Kidney tubule cell (primary cell): ENCODE measurements around the gene SLC22A8.
A peak's percentile ranks its signal among the peaks of the same experiment; 100 is the strongest.
"Not testable (repeated sequence)": the region's sequence is repeated elsewhere in the genome, so short reads cannot be mapped to it uniquely, and the experiment has no call there.

Experiments
- DNase-seq: peaks from one replicate; pipeline ENCODE4 v3.0.0-alpha.2; 2018; ENCODE audit warnings: low spot score

The SLC22A8 gene

DNA sequence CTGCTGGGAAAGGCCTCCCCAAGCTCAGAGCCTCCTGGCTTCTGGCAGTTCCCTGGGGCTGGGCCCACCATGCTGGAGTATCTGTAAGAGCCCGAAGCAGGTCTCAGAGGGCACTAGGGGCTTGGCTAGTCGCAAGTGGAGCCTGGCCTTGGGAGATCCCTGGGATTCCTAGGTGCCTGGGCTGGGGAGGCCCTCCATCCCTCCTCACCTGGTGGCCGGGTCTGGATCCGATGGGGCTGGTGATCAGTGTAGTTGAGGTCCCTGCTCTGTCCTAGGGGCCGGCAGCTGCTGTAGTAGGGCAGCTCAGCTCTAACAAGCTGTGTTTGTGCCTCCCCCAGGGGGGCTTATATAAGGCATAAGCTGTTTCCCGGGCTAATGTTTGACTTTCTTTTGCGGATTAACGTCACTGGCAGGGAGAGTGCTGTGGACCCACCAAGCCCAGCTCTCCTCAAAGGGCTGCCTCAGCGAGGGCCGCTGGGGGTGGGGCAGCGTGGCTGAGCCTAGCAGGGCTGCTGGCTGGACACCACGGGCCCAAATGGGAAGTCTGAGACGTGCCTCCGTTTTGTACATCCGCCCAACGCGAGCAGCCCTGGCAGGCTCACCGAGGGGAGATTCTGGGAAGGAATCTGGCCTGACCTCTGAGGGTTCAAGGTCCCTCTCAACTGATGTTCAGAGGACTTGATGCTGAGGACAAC lies at the start of gene SLC22A8:
Gene SLC22A8, minus strand, starts transcription at position 321 of the 695 bp plus-strand sequence. CDS start 883 bp downstream, outside the sequence.
- no peak for DNase-seq

DNA sequence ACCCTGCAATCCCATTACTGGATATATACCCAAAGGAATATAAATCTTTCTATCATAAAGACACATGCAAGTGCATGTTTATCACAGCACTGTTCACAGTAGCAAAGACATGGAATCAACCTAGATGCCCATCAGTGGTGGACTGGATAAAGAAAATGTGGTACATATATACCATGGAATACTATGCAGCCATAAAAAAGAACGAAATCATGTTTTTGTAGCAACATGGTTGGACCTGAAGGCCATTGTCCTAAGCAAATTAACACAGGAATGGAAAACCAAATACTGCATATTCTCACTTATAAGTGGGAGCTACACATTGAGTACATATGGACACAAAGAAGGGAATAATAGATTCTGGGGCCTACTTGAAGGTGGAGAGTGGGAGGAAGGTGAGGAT lies 30.6 kb upstream of the SLC22A8 start:
- not testable (repeated sequence) for DNase-seq

DNA sequence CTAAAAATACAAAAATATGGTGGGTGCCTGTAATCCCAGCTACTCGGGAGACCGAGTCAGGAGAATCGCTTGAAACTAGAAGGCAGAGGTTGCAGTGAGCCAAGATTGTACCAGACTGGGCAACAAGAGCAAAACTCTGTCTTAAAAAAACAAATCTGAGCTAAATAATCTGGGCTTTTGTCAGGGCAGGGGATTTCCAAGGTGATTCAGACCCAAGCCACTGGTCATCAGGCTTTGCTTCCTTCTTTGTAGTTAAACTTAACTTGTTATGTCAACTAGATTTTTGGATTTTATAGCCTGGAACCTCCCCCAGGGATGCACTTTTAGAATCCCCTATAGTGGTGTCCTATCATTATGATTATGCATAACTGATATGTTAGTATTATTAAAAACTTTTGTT lies 27.0 kb upstream of the SLC22A8 start:
- DNase-seq, result peak; percentile 77

DNA sequence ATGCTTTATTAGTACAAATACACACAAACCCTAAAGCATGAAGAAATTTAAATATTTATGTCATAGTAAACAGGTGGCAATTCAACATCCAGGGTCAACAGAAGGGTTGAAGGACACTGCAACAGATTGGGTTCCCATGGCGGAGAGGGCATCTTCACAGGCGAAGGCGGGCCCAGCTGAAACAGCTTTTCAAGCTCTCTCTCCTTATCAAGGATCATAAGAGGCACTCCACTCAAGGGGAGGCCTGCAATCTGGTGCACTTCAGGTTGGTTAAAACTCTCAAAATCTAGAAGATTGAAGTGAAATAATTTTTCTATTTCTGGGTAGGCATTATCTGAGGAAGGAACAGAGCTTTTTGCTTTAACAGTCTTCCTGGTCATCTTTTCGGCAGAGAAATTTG lies 16.8 kb upstream of the SLC22A8 start:
- no peak for DNase-seq

DNA sequence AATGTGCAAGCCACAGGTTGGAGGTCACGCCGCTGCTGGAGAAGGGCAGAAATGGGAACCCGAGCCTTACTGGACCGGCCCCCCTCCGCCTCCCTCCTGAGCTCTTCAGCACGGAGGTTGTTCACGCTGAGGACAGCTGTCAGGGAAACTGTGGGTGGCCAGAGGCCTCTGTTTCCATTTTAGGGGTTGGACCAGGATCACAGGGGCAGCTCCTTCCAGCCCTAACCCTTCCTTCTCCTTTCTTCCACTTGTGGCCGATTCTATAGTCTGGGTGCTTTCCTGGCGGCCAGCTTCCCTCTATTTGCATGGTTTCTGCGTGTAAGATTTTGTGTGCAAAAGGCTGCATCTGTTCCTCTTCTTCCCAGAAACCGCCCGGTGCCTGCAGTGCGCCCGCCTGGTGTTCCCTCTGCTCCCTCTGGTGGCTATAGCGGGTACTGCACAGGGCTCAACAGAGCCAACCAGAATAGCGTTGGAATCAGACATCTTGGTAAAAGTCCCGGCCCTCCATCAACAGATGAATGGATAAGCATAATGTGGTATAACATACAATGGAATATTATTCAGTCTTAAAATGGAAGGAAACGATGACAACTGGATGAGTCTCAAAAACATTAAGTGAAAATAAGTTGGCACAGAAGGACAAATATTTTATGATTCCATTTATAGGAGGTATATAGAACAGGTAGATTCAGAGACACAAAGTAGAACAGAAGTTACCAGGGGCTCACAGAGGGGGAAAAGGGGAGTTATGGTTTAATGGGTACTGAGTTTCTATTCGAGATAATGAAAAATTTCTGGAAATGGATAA lies 8.4 kb upstream of the SLC22A8 start:
- peak; percentile 71 for DNase-seq

- DNase-seq, result no peak
Measured at GRCh38 chr11:63023222-63023814, 7.7 kb upstream of the SLC22A8 start.

GRCh38 chr11:63022441-63022840 lies 6.8 kb upstream of the SLC22A8 start:
- DNase-seq, result no peak

GRCh38 chr11:63020671-63021291 lies 5.1 kb upstream of the SLC22A8 start:
- no peak for DNase-seq

GRCh38 chr11:63019506-63019905 lies 3.9 kb upstream of the SLC22A8 start:
- no peak for DNase-seq

- no peak for DNase-seq
Measured at GRCh38 chr11:63017306-63017974, 1.8 kb upstream of the SLC22A8 start.

GRCh38 chr11:63014408-63015055 lies 1.1 kb downstream of the SLC22A8 start:
- DNase-seq, result no peak

GRCh38 chr11:63012839-63013238 lies 2.8 kb downstream of the SLC22A8 start:
- no peak for DNase-seq

DNA sequence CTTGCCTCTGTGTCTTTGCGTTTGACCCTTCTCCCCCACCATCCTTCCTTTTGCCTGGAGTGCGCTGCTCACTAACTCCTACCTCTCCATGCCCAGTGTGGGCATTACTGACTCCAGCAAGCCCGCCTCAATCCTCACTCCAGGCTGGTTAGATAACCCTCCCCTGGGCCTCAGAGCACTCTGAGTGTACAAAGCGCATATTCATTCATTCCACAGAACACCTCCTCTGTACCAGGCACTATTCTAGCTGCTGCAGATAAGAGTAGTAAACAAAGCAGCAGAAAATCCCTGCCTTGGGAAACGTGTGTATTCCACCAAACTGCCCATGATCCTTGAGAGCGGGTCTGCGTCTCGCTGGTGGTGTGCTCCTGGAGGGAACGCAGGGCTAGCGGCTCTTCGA lies 3.2 kb downstream of the SLC22A8 start:
- no peak for DNase-seq

DNA sequence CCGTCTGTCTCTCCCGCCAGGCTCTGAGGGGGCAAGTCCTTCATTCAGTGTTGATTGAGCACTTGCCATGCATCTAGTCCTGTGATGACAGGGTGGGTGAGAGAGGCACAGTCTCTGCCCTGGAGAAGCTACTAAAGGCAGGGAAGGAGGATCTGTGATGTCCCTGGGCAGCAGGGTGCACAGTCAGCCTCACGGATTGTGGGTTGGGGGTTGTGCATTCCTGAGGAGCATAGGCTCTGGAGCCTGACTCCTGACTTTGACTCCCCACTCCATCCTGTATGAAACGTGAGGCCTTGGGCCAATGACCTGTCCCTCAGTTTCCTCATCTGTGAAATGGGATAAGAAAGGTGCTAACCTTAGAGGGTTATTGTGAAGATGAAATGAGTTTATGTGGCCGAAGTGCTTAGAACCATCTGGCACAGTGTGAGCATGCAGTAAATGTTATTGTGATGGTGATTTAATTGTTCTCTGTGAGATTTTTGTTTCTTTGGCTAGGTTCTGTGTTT lies 4.7 kb downstream of the SLC22A8 start:
- DNase-seq, result no peak

GRCh38 chr11:63007920-63008319 lies 7.7 kb downstream of the SLC22A8 start:
- no peak for DNase-seq

GRCh38 chr11:63001456-63001855 lies 14.2 kb downstream of the SLC22A8 start:
- DNase-seq, result no peak

- peak; percentile 61 for DNase-seq
Measured at GRCh38 chr11:62999649-63000048, 16.0 kb downstream of the SLC22A8 start.

GRCh38 chr11:62999156-62999555 lies 16.5 kb downstream of the SLC22A8 start:
- no peak for DNase-seq

GRCh38 chr11:62996271-62996670 lies 19.4 kb downstream of the SLC22A8 start:
- no peak for DNase-seq

DNA sequence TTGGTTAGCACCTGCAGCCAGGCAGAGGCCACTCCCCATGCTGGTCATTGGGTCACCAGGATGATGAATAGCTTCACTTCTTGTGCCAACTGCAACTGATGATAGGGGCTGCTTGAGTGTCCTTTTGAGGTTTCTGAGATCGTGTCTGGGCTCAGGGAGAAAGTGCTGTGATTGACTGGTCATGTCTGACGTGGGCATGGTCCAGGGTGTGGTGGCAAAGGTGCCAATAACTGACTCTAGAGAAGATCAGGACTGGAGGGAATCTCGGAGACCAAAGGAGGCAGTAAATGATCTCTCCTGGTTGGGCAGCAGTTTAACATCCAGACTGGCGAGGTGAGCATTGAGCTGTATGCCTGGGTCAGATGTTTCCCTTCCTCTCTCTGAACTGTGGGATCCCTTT lies 20.9 kb downstream of the SLC22A8 start:
- no peak for DNase-seq

GRCh38 chr11:62988276-62988675 lies 27.4 kb downstream of the SLC22A8 start:
- DNase-seq, result no peak
